Measurements from ENCODE around the gene RNF14. TPM values are rescaled to one million over a fixed set of nuclear protein-coding genes. Genes with fewer than 3 reads are reported as not detected.

The RNF14 gene
- total and polyA plus RNA-seq, 7 donors = 30.7 to 70.1 (median 43.2) TPM

- TF ChIP-seq POLR2A (IDR thresholded peaks at IDR 0.05) (no peak), POLR2AphosphoS5 (IDR thresholded peaks at IDR 0.05) (no peak), CTCF (IDR thresholded peaks at IDR 0.05) (no peak), EP300 (IDR thresholded peaks at IDR 0.05) (no peak)
- no peak for DNase-seq
- intact Hi-C loops (cut with DNase I) = no loop called here
- Histone ChIP-seq H3K4me1 (peaks cover 0 to 33% (median 16%) of the 10 kb centered on the region in 4 donors), H3K27ac (no peak overlapping the region), H3K36me3 (peaks cover 35 to 93% (median 47%) of the 10 kb centered on the region in 4 donors), H3K9me3 (no peaks in the 10 kb centered on the region), H3K4me3 (no peak overlapping the region), H3K27me3 (no peaks in the 10 kb centered on the region)
These were observed 9.5 kb downstream of the RNF14 start for GRCh38 chr5:141978389-141978788.

- Histone ChIP-seq H3K36me3 (peaks cover 43 to 100% (median 67%) of the 10 kb centered on the region in 4 donors), H3K9me3 (no peaks in the 10 kb centered on the region)
- WGBS, 2 donors = 47 to 48% methylated on average over 2 of the region's 2 CpGs
These were observed 13.7 kb downstream of the RNF14 start for GRCh38 chr5:141982626-141983025.

GRCh38 chr5:141986072-141986471 lies 17.2 kb downstream of the RNF14 start:
- Histone ChIP-seq H3K27me3 (no peaks in the 10 kb centered on the region), H3K9me3 (no peaks in the 10 kb centered on the region), H3K27ac (no peak overlapping the region), H3K36me3 (peaks cover 24 to 96% (median 40%) of the 10 kb centered on the region in 4 donors), H3K4me1 (no peaks in the 10 kb centered on the region), H3K4me3 (no peak overlapping the region)
- intact Hi-C loops (cut with DNase I) = no loop called here
- no peak for TF ChIP-seq POLR2A (IDR thresholded peaks at IDR 0.05)
- TF ChIP-seq CTCF (IDR thresholded peaks at IDR 0.05) = no peak
- no peak for TF ChIP-seq POLR2AphosphoS5 (IDR thresholded peaks at IDR 0.05)
- TF ChIP-seq EP300 (IDR thresholded peaks at IDR 0.05) = no peak
- DNase-seq = no peak

More at GRCh38 chr5:141982626-141983025, 13.7 kb downstream of the RNF14 start:
- Histone ChIP-seq H3K4me1 (peaks cover 0 to 13% (median 6%) of the 10 kb centered on the region in 4 donors), H3K27me3 (no peaks in the 10 kb centered on the region), H3K4me3 (no peak overlapping the region), H3K27ac (no peak overlapping the region)
- intact Hi-C loops (cut with DNase I) = no loop called here
- DNase-seq = no peak
- TF ChIP-seq POLR2A (IDR thresholded peaks at IDR 0.05) (no peak), POLR2AphosphoS5 (IDR thresholded peaks at IDR 0.05) (no peak), CTCF (IDR thresholded peaks at IDR 0.05) (no peak), EP300 (IDR thresholded peaks at IDR 0.05) (no peak)

GRCh38 chr5:141989720-141990119 lies 20.8 kb downstream of the RNF14 start:
- WGBS, 2 donors = 0% methylated on average over 1 of the region's 1 CpG
- Histone ChIP-seq H3K27ac (no peak overlapping the region), H3K9me3 (no peaks in the 10 kb centered on the region), H3K36me3 (peaks cover 5 to 85% (median 34%) of the 10 kb centered on the region in 4 donors), H3K4me3 (no peak overlapping the region), H3K4me1 (peaks cover 0 to 5% (median 0%) of the 10 kb centered on the region in 4 donors), H3K27me3 (no peaks in the 10 kb centered on the region)
- DNase-seq = no peak
- no peak for TF ChIP-seq EP300 (IDR thresholded peaks at IDR 0.05)
- no peak for TF ChIP-seq CTCF (IDR thresholded peaks at IDR 0.05)
- no peak for TF ChIP-seq POLR2AphosphoS5 (IDR thresholded peaks at IDR 0.05)
- no peak for TF ChIP-seq POLR2A (IDR thresholded peaks at IDR 0.05)
- intact Hi-C loops (cut with DNase I) = loop anchor here (10.0 kb wide), 1 partner anchor 555 kb away; no protein-coding TSS in a partner anchor
